HG03066 (cell line): Measurements from ENCODE around the gene MS4A12.
"Not testable (repeated sequence)": the region's sequence is repeated elsewhere in the genome, so short reads cannot be mapped to it uniquely, and the experiment has no call there.

Experiments
- ATAC-seq: cut with Tn5 transposase; IDR thresholded peaks from one replicate; pipeline ENCODE4 v1.9.1; 2021; ENCODE audit warnings: low read depth; ENCODE audit not compliant: unreplicated experiment

The MS4A12 gene

DNA sequence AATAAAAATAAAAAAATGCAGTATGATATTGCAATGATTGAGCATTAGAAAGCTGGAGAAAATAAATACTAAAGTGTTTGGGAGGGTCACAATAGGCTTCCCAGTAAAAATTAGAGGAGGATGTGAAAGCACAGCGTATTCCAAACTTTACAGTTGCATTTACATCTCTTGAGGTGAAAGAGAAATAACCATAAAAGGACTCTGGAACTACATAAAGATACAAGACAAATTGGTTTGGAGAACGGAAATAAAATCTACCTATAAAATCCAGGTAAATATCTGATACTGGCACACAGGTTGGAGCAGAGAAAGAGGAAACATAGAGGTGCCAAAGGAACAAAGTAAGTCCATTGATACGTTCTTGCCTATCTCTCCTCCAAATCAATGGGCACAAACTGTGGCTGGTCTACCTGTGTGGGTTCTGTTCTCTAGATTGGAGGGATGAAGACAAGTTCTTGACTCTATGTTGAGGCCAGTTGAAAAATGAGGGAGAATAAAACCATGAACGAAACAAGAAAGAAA lies at the start of gene MS4A12:
Gene MS4A12 (plus strand): TSS at position 291 of the 522 bp plus-strand sequence. CDS start 4,541 bp downstream, outside the sequence.
- no peak for ATAC-seq

- ATAC-seq = no peak
These were observed 45.5 kb upstream of the MS4A12 start for GRCh38 chr11:60447070-60447469.

GRCh38 chr11:60447846-60448245 lies 44.7 kb upstream of the MS4A12 start:
- ATAC-seq = no peak

GRCh38 chr11:60451185-60451584 lies 41.4 kb upstream of the MS4A12 start:
- not testable (repeated sequence) for ATAC-seq

DNA sequence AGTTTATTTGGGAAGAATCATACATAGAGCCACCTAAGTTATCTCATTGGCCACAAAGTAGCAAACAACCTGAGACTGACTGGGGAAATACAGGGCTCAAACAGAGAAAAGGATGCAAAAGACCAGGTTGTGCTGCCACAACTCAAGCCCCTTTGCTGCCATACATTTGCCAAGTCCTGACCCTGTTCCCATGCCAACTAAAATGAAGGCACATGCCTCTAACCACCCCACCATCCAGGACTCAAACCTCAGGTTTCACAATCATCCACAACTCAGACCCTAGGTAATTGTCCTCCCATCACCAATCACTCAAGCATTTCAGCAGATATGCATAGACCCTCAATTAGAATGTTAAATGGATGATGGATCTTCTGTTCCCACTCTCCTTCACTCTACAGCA lies 38.4 kb upstream of the MS4A12 start:
- ATAC-seq = no peak

DNA sequence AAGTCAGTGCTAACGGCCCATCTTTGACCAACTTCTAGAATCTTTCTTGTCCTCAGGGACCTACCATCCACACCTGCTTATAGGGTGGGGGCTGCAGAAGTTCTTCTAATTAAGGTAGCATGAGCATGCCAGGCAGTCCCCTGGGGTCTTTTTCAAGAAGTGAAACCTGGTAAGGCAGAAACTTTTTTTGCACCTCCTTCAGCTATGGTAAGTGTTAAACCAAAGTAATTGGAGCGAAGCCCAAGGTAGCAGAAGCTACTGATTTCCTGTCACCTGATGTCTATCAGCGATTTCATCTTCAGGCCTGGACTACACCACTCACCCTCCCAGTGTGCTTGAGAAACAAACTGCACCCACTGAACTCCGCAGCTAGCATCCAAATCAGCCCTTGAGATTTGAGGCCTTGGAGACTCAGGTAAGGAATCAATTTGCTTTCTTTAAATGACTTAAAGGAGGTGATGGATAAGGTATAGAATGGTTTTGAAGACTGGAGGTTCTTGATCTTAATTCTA lies 37.0 kb upstream of the MS4A12 start, which contains the start of gene MS4A1:
Gene MS4A1 (plus strand): TSS at position 317 of the 512 bp plus-strand sequence. CDS start 6,528 bp downstream, outside the sequence.
- ATAC-seq = peak; percentile 80

DNA sequence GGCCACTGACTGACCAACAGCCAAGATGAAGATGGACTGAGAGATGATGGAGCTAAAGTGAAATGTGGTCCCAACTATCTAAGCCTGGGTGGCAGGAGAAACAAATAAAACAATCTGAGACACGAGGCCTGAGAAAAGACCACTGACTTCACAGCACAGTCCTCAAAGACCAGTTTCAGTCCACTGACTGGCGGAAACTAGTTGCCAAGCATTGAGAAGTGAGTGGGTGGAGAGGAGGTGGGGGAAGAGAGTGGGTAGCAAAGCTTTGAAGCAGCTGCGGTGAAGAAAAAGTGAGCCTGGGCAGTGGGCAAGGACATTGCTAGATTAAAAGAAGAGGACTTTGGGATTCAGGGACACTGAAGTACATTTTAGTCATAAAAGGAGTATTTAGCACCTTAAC lies 35.0 kb upstream of the MS4A12 start:
- ATAC-seq = peak; percentile 41

- ATAC-seq = no peak
These were observed 33.2 kb upstream of the MS4A12 start for GRCh38 chr11:60459345-60459744.

GRCh38 chr11:60468829-60469228 lies 23.7 kb upstream of the MS4A12 start:
- ATAC-seq = no peak

DNA sequence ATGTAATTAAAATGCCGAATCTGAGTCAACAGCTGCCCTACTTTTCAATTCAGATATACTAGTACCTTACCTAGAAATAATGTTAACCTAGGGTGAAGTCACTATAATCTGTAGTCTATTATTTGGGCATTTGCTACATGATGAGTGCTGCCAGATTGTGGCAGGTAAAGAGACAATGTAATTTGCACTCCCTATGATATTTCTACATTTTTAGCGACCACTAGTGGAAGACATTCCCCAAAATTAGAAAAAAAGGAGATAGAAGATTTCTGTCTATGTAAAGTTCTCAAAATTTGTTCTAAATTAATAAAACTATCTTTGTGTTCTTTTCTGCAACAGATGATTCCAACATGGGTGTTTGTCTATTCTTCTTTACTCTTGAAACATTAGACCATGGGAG lies 22.9 kb upstream of the MS4A12 start:
- no peak for ATAC-seq

DNA sequence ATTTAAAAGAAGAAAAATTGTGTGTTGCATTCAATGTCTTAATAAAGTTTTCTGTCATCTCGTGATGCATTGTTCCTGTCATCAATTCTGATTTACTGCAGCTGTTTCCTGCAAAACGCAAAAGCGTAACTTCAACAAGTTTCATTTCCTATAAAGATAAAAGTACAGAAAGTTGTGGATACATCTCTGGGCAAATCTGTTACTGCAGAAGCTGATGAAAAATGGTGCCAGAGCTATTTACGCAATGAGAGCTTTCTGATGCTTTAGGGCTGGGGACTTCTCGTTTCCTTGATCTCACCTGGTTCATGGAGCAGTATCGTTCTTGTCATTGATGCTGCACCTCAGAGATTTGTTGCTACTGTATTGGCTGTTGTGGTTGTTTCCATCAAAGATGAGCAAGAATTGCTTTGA lies 15.5 kb upstream of the MS4A12 start:
- ATAC-seq = no peak

GRCh38 chr11:60482361-60482760 lies 10.2 kb upstream of the MS4A12 start:
- peak; percentile 49 for ATAC-seq

GRCh38 chr11:60485987-60486386 lies 6.6 kb upstream of the MS4A12 start:
- peak; percentile 94 for ATAC-seq

GRCh38 chr11:60493454-60493853 lies 876 bp downstream of the MS4A12 start:
- ATAC-seq = no peak

- ATAC-seq = peak; percentile 45
These were observed 5.8 kb downstream of the MS4A12 start for GRCh38 chr11:60498399-60498798.

DNA sequence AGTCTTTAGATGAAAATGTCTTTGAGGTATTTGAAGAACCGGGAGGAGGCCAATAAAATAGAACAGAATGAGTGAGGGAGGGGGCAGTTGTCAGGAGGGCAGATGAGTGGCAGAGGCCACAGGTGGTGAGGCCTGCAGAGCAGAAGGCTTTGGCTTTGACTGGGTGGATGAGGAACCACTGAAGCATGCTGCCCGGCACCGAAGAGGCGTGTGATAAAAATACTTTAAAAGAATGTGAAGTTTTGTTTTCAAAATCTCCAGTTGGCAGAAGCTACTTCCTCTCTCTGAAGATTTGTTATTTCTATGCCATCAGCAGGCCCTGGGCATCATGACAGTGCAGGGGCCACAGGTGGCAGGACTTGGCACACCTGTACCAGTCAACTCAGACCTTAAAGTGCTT lies 6.3 kb downstream of the MS4A12 start:
- ATAC-seq = peak; percentile 78

DNA sequence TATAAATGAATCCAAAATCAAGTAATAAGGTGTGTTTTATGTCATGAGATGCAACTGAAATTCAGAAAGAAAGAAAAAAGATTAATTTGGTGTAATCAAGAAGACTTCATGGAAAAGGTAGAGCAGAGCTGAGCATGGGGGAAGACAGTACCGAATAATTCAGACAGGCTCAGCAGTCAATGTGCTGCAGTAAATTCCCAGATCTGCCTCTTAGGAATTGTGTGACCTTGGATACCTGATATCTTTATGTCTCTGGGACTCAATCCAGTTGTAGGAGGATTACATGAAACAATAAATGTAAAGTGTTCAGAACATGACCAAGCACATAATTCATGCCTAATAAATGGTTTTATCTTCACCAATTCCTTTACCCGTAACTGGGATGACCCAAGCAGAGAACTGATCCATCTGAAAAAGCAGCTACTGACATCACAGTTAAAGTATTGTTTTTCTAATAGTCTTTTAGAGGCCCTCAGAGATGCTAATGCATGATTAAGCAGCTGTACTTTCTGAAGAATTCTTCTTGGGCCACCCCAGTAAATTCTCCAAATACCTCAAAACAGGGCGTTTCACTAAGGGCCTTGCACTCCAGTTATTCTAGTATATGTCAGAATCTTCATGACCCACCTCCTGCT lies 7.8 kb downstream of the MS4A12 start:
- no peak for ATAC-seq

DNA sequence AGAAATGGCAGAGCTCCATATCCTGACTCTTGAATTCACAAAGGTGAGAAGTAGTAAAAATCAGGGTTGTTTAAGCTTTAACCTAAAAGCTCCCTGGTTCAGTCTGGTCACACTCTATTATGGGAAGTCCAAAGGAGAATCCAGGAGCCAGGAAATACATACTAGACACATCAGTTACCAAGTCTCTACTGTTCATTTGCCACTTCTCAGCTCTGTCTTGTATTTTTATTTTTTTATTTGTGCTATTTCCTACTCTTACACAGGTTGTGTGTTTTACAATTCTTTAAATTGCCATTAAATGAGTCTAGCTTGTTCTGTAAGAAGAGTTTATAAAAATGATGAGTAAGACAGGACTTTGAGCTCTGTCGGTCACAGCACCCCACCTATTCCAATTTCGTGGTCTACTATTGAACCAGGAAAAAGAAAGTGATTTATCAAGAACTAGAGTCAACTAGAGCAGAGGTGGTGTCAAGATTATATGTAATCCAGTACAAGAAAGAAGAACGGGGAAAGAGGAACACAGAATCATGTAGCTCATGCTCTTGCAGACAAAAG lies 9.7 kb downstream of the MS4A12 start:
- no peak for ATAC-seq

DNA sequence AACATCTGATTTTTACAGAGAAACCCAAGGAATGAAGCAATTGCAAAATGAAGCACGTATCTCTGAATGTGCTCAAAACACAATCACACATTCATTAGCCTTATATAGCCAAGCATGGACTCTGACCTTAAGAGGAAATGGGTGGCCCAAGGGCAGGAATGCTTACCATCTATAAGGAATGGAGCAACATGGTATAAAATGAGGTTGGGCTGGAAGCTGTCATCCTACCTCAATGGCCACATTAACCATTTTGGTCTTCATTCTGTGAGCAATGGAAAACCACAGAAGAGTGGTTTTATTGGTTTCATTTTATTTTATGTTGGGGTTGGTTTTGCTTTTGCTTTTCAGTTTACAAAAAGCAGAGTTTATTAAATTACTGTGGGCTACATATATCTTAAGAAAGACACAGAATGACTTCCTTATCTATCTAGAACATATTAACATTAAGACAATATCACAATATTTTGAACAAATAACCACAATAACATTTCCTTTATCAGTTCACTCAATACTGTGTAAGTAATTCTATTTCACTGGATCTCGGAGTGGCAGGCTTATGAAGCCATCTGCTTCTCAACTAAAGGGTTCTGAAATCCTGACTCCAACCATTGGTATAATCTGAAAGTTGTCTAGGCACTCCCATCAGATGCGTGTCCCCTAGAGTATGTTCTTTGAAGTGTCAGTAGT lies 11.8 kb downstream of the MS4A12 start:
- no peak for ATAC-seq

- ATAC-seq = not testable (repeated sequence)
These were observed 17.0 kb downstream of the MS4A12 start for GRCh38 chr11:60509609-60510008.

DNA sequence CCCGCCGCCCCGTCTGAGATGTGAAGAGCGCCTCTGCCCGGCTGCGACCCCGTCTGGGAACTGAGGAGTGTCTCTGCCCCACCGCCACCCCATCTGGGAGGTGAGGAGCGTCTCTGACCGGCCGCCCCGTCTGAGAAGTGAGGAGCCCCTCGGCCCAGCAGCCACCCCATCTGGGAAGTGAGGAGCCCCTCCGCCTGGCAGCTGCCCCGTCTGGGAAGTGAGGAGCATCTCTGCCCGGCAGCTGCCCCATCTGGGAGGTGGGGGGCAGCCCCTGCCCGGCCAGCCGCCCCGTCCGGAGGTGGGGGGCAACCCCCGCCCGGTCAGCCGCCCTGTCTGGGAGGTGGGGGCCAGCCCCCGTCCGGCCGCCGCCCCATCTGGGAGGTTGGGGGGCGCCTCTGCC lies 17.6 kb downstream of the MS4A12 start:
- not testable (repeated sequence) for ATAC-seq
